Urothelium cell line (cell line): ENCODE measurements around the gene MCF2L2.
A peak's percentile ranks its signal among the peaks of the same experiment; 100 is the strongest.

Source experiments
- DNase-seq: peaks from one replicate; pipeline ENCODE4 v3.0.0; 2011; ENCODE audit warnings: low spot score, mixed read lengths
- FAIRE-seq: peaks from 2 replicates; lab custom pipeline; 2011; peaks lifted over from hg19 to GRCh38; lab: Jason Lieb, UNC

Gene MCF2L2

GRCh38 chr3:183400352-183400751 is 28.1 kb downstream of the MCF2L2 start:
- no peak for FAIRE-seq
- DNase-seq = no peak

GRCh38 chr3:183396662-183397391 is 31.6 kb downstream of the MCF2L2 start:
- DNase-seq (no peak), FAIRE-seq (no peak)

DNA sequence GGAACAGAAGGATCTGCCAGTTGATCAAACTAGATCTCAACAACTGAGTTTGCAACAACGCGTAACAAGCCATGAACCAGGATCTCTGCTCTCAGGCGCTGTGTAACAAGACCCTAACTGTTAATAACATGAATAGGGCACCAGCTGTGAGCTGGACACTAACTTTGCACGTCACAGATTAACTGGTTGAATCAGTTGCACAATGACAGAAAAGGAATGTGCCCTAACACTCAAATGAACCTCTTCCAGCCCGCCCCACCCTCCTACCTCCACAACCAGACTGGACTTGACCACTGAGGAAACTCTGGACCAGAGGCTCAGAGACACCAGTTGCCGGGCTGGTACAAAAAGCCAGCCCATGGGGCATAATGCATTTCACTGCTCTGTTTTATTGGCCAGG is 34.3 kb downstream of the MCF2L2 start:
- no peak for DNase-seq
- no peak for FAIRE-seq

DNA sequence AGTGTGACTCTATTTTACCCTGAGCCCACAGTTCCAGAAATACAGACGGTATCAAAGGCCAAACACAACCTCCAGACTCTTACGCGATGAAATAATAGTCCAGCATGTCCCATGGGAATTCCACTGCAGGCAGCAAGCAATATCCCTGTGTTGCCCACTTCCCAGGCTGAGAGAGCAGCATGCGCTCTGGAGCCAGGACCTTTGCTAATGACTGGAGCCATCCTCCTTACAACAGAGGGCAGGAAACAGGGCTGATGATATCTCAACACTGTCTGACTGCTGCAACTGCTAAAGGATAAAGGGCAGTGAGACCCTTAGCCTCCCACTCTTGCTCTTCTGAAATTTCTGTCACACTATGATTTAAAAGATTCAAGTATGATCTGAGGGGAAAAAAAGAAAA is 34.8 kb downstream of the MCF2L2 start:
- FAIRE-seq (no peak), DNase-seq (no peak)

- DNase-seq (no peak), FAIRE-seq (no peak)
Observed at GRCh38 chr3:183392186-183393034, 36.0 kb downstream of the MCF2L2 start.

GRCh38 chr3:183391460-183391859 is 37.0 kb downstream of the MCF2L2 start:
- no peak for DNase-seq
- FAIRE-seq = no peak

GRCh38 chr3:183390844-183391243 is 37.6 kb downstream of the MCF2L2 start:
- DNase-seq (no peak), FAIRE-seq (no peak)

- FAIRE-seq (no peak), DNase-seq (no peak)
Observed at GRCh38 chr3:183388213-183388895, 40.1 kb downstream of the MCF2L2 start.

- DNase-seq = no peak
- no peak for FAIRE-seq
Observed at GRCh38 chr3:183387797-183388196, 40.6 kb downstream of the MCF2L2 start.

GRCh38 chr3:183386651-183387050 is 41.8 kb downstream of the MCF2L2 start:
- FAIRE-seq = no peak
- DNase-seq = no peak

GRCh38 chr3:183385698-183386613 is 42.5 kb downstream of the MCF2L2 start:
- peak; percentile 57 for DNase-seq
- no peak for FAIRE-seq

DNA sequence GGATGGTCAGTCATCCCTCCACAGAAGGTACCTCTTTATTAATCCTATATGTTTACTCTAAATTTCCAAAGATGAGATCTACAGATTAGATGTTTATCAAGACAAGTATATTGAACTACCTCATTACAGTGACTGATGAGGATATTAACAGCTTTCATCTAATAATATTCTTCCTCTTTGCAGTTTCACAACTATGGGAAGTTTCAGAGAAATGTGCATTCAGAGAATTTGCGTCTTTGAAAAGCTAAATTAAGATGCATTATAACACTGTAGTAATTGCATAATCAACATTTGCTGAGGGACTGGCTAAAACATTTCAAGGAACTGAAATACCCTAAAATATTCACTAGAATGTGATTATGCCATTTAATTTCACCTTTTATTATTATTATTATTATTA is 46.7 kb downstream of the MCF2L2 start:
- DNase-seq = no peak
- no peak for FAIRE-seq

DNA sequence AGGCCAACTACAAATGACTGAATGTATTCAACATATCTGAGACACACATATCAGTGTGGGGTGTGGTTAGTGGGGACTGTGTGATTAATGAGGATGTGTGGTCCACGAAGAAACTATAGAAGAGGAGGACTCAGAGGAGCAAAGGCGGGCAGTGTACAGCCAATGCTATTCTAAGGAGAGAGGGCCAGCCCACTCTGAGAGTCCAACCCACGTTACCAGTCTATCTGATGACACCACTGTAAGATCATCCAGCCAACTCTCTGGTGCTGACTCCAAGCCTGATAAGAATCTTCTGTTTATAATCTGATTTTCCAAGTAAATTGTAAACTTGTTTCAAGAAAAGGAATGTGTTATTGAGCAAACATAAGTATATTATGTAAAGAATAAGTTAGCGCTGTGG is 47.2 kb downstream of the MCF2L2 start:
- FAIRE-seq = no peak
- no peak for DNase-seq

- no peak for DNase-seq
- no peak for FAIRE-seq
Observed at GRCh38 chr3:183378951-183379350, 49.5 kb downstream of the MCF2L2 start.

DNA sequence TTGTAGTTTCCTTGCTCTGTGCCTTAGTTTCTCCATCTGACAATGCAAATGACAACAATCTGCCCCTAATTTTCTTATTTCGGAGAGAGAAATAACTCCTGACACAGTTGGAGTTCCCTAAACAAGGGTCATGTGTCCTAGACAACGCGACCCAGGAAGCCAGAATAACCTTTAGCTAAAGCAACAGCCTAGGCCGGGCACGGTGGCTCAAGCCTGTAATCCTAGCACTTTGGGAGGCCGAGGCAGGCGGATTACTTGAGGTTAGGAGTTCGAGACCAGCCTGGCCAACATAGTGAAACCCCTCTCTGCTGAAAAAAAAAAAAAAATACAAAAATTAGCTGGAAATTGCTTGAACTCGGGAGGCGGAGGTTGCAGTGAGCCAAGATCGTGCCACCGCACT is 49.9 kb downstream of the MCF2L2 start:
- no peak for DNase-seq
- no peak for FAIRE-seq

DNA sequence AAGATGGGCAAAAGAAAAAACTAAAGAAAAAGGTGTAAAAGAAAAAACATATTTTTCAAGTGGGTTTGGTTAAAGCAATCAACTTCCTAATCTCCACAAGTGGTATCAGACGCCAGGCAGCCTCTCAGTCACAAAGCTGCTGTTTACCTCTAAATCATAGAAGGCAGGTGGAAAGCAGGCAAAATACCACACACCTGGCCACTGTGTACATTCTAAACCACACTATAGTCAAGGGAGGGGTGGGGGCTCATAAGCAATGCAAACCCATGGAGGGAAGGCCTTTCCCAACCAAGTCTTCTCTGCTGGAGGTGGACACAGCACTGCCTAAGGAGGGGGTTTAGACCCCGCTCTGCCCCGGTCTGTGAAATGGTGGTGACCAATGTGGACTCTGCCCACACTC is 50.4 kb downstream of the MCF2L2 start:
- no peak for FAIRE-seq
- DNase-seq = no peak

- no peak for FAIRE-seq
- no peak for DNase-seq
Observed at GRCh38 chr3:183377307-183377959, 51.0 kb downstream of the MCF2L2 start.

GRCh38 chr3:183375787-183376186 is 52.6 kb downstream of the MCF2L2 start:
- no peak for FAIRE-seq
- no peak for DNase-seq

- DNase-seq (no peak), FAIRE-seq (no peak)
Observed at GRCh38 chr3:183375337-183375736, 53.1 kb downstream of the MCF2L2 start.

DNA sequence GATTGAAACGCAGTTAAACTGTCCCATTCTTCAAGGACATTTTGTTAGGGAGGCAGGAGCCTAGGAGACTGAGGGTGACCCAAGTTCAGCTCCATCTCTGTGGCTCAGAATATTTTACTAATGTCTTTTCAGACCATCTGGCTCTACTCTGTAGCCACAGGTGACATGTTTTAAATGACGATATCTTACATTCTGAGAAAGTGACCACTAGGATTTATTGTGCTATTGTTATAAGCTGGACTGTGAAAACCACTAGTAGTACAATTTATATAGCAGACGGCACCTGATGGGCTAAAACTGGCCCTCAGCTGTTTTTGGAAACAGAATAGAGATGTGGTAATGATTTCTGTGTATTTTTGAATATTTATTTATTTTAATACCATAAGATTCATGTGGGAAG is 55.5 kb downstream of the MCF2L2 start:
- FAIRE-seq = no peak

More for the DNA sequence above, 55.5 kb downstream of the MCF2L2 start:
- DNase-seq = no peak
